ENCODE results near the gene SDHAF1. TPM values are rescaled to one million over a fixed set of nuclear protein-coding genes. Genes with fewer than 3 reads are reported as not detected.

The SDHAF1 gene
- total and polyA plus RNA-seq, 2 donors (not counting 1 experiment from before 2014, with no cell fraction given): 22.0 to 24.6 TPM

- POLR2A ChIA-PET: no interaction called here
Observed at GRCh38 chr19:36010402-36010801, 15.4 kb downstream of the SDHAF1 start.

More at GRCh38 chr19:36010402-36010801, 15.4 kb downstream of the SDHAF1 start:
- H2AFZ ChIP-seq (ENCODE audit: insufficient read depth, low read depth, low read length, poor library complexity, severe bottlenecking): no peak overlapping the region
- no peak overlapping the region for H3K27ac Mint-ChIP-seq
- H3K36me3 ChIP-seq (replicated peaks in 1 of 2; ENCODE audit: control extremely low read depth in 1 of 2, control insufficient read depth in 1 of 2, extremely low read depth in 1 of 2, insufficient read depth in 2 of 2, low read length in 1 of 2): no peaks in the 10 kb centered on the region
- peaks cover 13% of the 10 kb centered on the region for H3K79me2 ChIP-seq (ENCODE audit: control insufficient read depth, insufficient read depth, low read length)
- no peak for TF ChIP-seq EZH2 (IDR thresholded peaks at IDR 0.05; ENCODE audit: borderline replicate concordance, insufficient read depth, low read depth, low read length, poor library complexity, severe bottlenecking)
- no peak for TF ChIP-seq CTCF (IDR thresholded peaks at IDR 0.05)
- H3K27me3 ChIP-seq (replicated peaks in 1 of 4; ENCODE audit: control extremely low read depth in 1 of 4, control insufficient read depth in 3 of 4, insufficient read depth in 4 of 4, low read length in 3 of 4): peaks cover 0 to 12% (median 1%) of the 10 kb centered on the region in 4 experiments
- H4K20me1 ChIP-seq (ENCODE audit: control insufficient read depth, insufficient read depth, low read length, poor library complexity, severe bottlenecking): no peaks in the 10 kb centered on the region
- no peak overlapping the region for H3K4me3 ChIP-seq (ENCODE audit: control extremely low read depth in 1 of 5, extremely low read depth in 1 of 5, insufficient read depth in 1 of 5, low read depth in 2 of 5, low read length in 4 of 5)
- H3K27me3 Mint-ChIP-seq: no peaks in the 10 kb centered on the region
- H3K9ac ChIP-seq (ENCODE audit: low read length): no peak overlapping the region
- H3K27ac ChIP-seq (ENCODE audit: low read length in 2 of 2): no peak overlapping the region
- 96% methylated on average over 8 of the region's 11 CpGs for WGBS (ENCODE audit: insufficient coverage)
- H3K9me3 Mint-ChIP-seq (ENCODE audit: insufficient read depth): no peaks in the 10 kb centered on the region
- H3K4me1 Mint-ChIP-seq: peaks cover 28% of the 10 kb centered on the region
- ATAC-seq (ENCODE audit: low read depth) (no peak), DNase-seq (no peak)
- CTCF ChIA-PET: no interaction called here
- no peak overlapping the region for H3K4me2 ChIP-seq (replicated peaks; ENCODE audit: low read depth, low read length, poor library complexity, severe bottlenecking)
- intact Hi-C loops (cut with micrococcal nuclease): no loop called here
- no peaks in the 10 kb centered on the region for H3K9me3 ChIP-seq (ENCODE audit: control extremely low read depth in 1 of 3, control insufficient read depth in 2 of 3, insufficient read depth in 1 of 3, low read length in 2 of 3)
- H3K4me1 ChIP-seq (ENCODE audit: control insufficient read depth in 2 of 2, insufficient read depth in 2 of 2, low read length in 2 of 2): peaks cover 20 to 27% of the 10 kb centered on the region in 2 donors
- H3K4me3 Mint-ChIP-seq: peak overlapping the region; percentile 55
